Fibroblast of peridontal ligament (primary cell): ENCODE measurements around the gene CNNM4.
"Not testable (repeated sequence)": the region's sequence is repeated elsewhere in the genome, so short reads cannot be mapped to it uniquely, and the experiment has no call there.

Experiments
- DNase-seq: peaks from one replicate; pipeline ENCODE4 v3.0.0-alpha.2; 2010; ENCODE audit errors: extremely low read depth

CNNM4 gene

GRCh38 chr2:96792772-96793749 lies 32.4 kb downstream of the CNNM4 start:
- no peak for DNase-seq

GRCh38 chr2:96795076-96795475 lies 34.4 kb downstream of the CNNM4 start:
- DNase-seq: no peak

GRCh38 chr2:96796497-96796896 lies 35.8 kb downstream of the CNNM4 start:
- DNase-seq: not testable (repeated sequence)

- DNase-seq: no peak
Observed at GRCh38 chr2:96797066-96797625, 36.4 kb downstream of the CNNM4 start.

- DNase-seq: no peak
Observed at GRCh38 chr2:96798733-96799622, 38.3 kb downstream of the CNNM4 start.

- no peak for DNase-seq
Observed at GRCh38 chr2:96799623-96799935, 38.9 kb downstream of the CNNM4 start.

- no peak for DNase-seq
Observed at GRCh38 chr2:96800061-96801004, 39.6 kb downstream of the CNNM4 start.

GRCh38 chr2:96801005-96801785 lies 40.5 kb downstream of the CNNM4 start:
- peak; percentile 41 for DNase-seq

GRCh38 chr2:96801786-96802595 lies 41.3 kb downstream of the CNNM4 start:
- no peak for DNase-seq

- no peak for DNase-seq
Observed at GRCh38 chr2:96802721-96803120, 42.0 kb downstream of the CNNM4 start.

- DNase-seq: no peak
Observed at GRCh38 chr2:96804986-96805385, 44.3 kb downstream of the CNNM4 start.

- not testable (repeated sequence) for DNase-seq
Observed at GRCh38 chr2:96805946-96806345, 45.2 kb downstream of the CNNM4 start.

GRCh38 chr2:96806468-96807126 lies 45.9 kb downstream of the CNNM4 start:
- DNase-seq: peak; percentile 19

- no peak for DNase-seq
Observed at GRCh38 chr2:96807127-96807471, 46.4 kb downstream of the CNNM4 start.

- no peak for DNase-seq
Observed at GRCh38 chr2:96808176-96808837, 47.6 kb downstream of the CNNM4 start.

- DNase-seq: no peak
Observed at GRCh38 chr2:96809216-96809882, 48.6 kb downstream of the CNNM4 start.

GRCh38 chr2:96809951-96810782 lies 49.5 kb downstream of the CNNM4 start:
- no peak for DNase-seq
